Head of caudate nucleus (tissue), 42 donors: ENCODE results near the gene CDK3.
"Not testable (repeated sequence)": the region's sequence is repeated elsewhere in the genome, so short reads cannot be mapped to it uniquely, and the experiment has no call there.

Source experiments
- DNase-seq, 42 donors: peaks; one replicate each; pipeline versions ENCODE4 v3.0.0 to v3.0.0-alpha.2; 2020 to 2021; ENCODE audit warnings: mixed read lengths in 7 of 42
- intact Hi-C: fragments of 100-400 bp; cut with DNase I; formaldehyde crosslinking; loops from one replicate; pipeline ENCODE4 v1.15.0; 2022

Gene CDK3

DNA sequence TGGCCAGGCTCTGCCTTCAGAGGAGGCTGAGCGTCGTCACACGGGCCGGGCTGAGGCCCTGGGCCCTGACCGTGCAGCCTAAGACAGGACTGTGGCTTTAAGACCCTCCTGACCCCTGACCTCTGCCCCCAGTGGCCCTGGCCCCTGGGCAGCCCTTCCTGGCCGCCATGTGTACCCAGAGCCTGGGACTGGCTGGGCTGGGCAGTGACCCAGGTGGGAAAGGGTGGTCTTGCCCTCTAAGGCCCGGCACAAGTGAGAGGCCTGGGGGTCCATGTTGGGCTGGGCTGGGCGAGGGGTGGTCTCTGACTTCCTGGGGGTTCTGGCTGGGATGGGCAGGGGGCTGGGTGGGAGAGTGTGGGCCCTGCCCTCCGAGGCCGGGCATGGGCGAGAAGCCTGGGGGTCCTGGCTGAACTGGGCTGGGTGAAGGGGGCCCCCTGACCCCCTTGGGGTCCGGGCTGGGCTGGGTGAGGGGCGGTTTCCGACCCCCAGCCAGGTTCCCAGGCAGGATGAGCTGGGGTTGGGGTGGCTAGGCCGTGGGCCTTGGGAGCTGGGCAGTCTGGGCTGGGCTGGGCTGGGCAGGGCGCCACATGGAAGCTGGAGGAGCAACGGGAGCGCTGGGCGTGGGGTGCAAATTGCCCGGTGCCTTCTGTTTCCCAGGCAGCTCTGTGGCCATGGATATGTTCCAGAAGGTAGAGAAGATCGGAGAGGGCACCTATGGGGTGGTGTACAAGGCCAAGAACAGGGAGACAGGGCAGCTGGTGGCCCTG lies at the start of gene CDK3:
CDK3 (plus strand) TSS at position 101 of the 767 bp plus-strand sequence; CDS start at position 672, 571 bp downstream.
- DNase-seq: no peak
- intact Hi-C loops: no loop called here

DNA sequence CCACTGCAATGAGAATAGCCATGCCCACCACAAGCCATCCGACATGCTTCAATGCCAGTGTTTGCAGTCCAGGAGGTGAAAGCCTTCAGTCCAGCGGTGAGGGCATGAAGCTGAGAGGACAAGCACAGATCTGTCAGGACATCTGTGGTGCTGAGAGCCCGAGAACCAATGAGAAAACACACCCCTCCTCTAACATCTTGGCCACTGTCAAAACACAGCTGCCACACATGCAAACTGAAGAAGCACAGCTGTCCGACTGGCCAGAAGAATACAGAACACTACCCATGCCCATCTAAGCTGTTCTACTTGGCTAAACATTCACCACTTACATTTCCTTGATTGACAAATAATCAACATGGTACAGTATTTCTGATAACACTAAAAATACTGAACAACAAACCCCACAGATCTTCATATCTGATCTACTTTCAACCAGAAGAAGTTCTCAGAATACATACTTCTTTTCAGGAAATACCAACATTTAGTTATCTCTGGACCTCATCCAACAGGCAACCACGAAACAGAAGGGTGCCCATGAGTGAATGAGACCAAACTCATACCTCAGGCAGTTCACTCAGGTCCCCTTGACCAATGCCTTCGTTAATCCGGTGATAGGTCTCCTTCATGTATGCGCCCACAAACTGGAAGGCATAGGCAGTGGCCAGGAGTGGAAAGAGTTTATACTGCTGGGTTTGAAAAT lies 49.6 kb upstream of the CDK3 start:
- DNase-seq: peak in 6 of 42 donors; percentile 10 to 57 (median 30)
- intact Hi-C loops: no loop called here

DNA sequence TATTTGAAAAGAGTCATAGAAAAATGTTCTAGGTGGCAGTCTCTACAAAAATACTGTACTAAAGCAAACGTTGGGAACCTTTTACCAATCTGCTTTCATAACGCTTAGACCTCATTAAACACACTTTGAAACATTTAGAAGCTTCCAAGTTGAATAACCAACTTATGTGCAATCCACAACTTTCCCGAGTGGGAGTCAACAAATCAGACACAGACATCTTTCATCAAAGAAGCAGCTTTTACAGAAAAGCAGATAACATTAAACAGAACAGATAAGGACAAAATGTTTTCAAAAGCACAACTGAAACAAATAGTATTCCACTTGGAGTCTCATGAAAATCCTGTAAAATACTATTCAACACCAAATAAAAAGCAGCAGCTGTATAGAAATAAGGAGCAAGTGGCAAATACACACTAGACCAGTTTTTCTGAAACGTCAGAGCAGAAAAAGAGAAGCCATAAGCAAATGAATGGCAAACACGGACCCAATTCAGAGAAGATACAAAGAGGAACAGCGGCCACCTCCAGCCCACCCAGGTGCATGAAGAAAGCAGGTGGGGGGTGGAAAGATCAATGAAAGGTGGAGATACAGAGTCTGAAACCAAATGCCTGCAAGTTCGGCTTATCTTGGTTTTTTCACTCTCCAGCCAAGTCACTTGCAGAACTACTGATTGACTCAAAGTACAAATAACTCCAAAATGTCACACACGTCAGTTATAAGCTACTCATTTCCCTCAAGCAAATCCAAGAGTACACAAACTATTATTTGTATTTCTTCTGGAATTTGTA lies 41.4 kb upstream of the CDK3 start:
- no peak for DNase-seq
- intact Hi-C loops: no loop called here

DNA sequence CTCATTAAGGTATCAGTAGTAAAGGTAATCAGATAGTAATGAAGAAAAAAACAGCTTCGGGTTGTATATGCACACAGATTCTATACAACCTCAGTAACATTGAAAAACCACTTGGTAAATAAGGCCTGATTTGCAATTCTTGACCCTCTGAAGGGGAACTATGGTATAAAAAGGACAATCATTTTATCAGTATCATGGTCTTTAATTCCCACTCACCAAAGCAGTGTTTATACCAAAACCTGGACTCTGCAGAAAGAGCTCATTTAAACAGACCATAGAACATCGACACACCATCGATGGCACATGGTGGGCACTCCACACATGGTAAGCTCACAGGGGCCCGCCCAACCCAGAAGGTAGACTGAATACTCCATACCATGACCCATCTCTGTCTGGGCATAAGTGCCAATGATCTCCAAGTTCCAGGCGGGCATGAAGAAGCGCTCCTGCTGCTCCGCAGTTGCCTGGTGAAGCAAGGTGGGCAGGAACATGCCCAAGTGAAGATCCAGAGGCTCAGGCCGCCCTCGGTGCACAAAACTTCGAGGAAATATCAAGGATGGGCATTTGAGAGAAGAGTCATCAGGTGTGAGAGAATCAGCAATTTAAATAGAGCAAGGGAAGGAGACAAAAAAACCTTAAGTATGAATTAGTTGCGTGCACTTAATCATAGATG lies 40.7 kb upstream of the CDK3 start:
- no peak for DNase-seq
- intact Hi-C loops: no loop called here

DNA sequence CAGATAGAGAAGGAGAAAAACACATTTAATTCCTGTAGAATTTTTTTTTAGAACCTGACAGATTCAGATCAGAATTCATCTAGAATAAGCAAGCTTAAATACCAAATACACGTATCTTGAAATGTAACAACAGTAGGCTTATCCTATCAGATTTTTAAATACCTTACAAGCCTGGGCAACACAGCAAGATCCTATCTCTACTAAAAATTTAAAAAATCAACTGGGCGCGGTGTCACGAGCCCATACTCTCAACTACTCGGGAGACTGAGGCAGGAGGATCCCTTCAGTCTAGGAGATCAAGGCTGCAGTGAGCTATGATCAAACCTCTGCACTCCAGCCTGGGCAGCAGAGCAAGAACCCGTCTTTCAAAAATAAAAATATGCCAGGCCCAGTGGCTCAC lies 35.2 kb upstream of the CDK3 start:
- no peak for DNase-seq
- intact Hi-C loops: no loop called here

DNA sequence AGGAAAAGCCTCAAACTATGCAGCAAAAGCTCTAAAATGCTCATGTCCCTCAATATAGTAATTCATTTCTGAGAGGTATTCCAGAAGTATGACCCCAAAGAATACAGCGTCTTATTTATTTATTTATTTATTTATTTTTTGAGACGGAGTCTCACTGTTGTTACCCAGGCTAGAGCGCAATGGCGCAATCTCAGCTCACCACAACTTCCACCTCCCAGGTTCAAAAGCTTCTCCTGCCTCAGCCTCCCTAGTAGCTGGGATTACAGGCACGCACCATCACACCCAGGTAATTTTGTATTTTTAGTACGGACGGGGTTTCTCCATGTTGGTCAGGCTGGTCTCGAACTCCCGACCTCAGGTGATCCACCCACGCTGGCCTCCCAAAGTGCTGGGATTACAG lies 31.6 kb upstream of the CDK3 start:
- DNase-seq, intact Hi-C loops: not testable (repeated sequence)

DNA sequence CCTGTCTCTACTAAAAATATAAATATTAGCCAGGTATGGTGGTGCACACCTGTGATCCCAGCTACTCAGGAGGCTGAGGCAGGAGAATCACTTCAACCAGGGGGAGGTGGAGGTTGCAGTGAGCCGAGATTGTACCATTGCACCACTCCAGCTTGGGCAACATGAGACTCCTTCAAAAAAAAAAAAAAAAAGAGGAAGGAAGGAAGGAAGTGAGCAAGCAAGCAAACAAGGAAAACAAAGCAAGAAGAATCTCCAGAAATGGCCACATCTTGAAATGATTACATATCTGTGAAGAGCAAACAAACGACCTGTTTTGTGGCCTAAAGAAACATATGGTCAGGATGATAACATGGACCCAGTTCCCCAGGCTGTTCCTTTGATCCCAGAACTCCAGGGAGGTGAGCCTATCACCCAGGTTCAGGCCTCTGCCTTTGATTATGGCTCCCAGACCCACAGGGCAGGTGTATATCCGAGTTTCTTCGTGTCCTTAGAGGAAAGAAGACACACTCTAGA lies 30.6 kb upstream of the CDK3 start:
- DNase-seq: no peak
- intact Hi-C loops: no loop called here

DNA sequence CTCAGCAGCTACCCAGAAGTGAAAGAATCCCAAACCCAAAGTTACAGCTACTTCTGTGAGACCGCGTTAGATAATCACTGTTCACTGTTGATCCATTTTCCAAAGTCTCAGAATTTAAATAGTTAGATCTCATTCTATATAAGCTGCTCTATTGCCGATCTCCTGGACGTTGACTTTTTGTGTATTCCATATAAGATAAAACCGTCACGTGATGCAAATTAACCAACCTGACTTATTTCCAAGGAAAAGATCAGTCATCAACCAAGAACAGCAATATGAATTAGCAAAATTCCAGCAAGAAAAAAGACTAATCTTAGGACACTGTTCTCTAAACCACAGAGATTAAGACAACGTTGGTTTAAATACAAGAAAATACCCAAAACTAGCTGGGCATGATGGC lies 30.0 kb upstream of the CDK3 start:
- DNase-seq: no peak
- intact Hi-C loops: no loop called here

DNA sequence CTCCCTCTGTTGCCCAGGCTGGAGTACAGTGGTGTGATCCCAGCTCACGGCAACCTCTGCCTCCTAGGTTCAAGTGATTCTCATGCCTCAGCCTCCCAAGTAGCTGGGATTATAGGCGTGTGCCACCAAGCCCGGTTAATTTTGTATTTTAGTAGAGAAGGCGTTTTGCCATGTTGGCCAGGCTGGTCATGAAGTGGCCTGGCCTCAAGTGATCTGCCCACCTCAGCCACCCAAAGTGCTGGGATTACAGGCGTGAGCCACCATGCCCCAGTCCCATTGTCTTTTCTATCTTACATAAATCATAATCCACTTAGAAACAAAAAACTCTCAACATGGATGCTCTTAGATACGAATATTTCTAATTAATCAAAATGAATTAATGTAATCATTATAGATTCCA lies 25.5 kb upstream of the CDK3 start:
- not testable (repeated sequence) for DNase-seq
- intact Hi-C loops: loop anchor here (5.0 kb wide), 1 partner anchor 33 kb away; the partner anchor contains the start of gene FBF1

DNA sequence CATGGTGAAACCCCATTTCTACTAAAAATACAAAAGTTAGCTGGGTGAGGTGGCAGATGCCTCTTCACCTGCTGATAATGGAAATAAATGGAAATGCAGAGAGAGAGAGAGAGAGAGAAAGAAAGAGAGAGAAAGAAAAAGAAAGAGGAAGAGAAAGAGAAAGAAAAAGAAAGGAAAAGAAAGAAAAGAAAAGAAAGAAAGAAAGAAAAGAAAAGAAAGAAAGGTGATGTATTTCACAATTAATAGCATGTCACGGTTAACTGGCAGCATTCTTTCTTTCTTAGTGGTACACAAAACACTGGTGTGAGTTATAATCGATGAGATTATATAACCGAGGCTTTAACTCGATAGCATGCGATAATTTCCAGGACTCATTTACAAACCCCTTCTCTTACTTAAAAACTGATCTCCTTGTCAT lies 24.9 kb upstream of the CDK3 start:
- DNase-seq: no peak
- intact Hi-C loops: loop anchor here (5.0 kb wide), 1 partner anchor 33 kb away; the partner anchor contains the start of gene FBF1

DNA sequence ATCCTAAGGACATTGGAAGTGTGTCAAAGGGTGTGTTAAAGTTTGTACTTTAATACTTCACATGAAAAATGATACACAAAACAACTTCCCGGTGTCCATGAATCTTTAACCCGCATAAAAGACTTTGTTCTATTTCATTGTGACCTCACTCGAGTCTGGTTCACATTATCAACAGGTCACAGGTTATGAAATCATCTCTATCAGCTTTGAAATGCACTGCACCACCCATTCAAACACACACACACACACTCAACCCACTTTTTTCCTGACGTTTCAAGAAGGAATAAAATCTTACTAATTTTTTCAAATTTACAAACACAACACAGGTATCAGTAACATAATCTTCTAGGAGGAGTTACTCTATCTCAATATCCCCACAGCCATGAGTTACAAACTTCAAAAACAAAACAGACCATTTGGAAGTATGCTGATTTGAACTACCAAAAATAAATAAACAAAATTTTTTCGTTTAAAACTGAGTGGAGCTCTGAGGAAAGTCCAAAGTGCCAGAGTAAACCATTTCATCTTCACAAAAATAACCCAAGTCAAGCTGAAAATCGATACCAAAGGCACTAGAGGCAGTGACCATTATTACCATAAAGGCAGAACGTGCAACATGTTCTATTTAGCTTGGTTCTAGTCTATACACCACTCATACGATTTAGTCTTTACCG lies 24.3 kb upstream of the CDK3 start:
- DNase-seq: no peak
- intact Hi-C loops: loop anchor here (5.0 kb wide), 1 partner anchor 34 kb away; the partner anchor contains the start of gene FBF1

DNA sequence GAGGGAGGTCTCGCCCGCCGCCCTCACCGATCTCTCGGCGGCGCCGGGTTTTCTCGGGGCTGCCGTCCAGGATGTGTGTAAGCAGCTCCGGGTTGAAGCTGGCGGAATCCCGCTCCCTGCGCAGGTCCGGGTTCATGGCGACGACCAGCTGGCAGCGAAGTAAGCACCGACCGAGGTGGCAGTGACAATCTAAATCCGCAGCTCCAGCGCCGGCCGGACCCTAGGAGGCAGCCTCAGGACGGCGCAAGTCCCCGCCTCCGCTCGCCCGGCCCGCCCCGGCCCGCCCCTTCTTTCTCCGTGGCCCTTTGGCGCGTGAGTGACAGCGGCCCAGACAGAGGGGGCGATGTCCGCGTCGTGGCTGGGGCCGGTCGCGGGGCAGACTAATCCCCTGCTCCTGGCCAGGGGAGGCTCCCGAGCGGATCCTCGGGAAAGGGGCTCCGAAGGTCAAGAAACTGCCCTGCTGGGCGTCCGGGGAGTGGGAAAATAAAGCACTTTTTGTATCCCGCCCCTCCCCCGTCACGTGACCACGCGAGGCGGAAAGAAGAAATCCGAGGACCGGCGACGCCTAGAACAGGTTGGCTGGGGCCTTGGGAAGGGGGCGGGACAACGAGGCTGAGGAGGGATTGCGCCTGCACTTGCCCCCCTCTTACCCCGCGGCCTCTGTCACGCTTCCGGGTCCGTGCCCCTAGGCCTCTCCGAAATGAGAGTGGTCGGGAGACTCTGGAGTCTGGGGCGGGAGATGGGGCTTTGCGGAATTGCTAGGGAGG lies 21.5 kb upstream of the CDK3 start, which contains the start of the genes ACOX1 and TEN1:
ACOX1 (minus strand) TSS at position 229 of the 767 bp plus-strand sequence; CDS start at position 136, 93 bp downstream.
TEN1 (plus strand) TSS at position 303 of the 767 bp plus-strand sequence. CDS start 6,953 bp downstream, outside the sequence.
- DNase-seq: peak; percentile 95 to 100 (median 98)
- intact Hi-C loops: loop anchor here (5.0 kb wide), 1 partner anchor 37 kb away; the partner anchor contains the start of gene FBF1

DNA sequence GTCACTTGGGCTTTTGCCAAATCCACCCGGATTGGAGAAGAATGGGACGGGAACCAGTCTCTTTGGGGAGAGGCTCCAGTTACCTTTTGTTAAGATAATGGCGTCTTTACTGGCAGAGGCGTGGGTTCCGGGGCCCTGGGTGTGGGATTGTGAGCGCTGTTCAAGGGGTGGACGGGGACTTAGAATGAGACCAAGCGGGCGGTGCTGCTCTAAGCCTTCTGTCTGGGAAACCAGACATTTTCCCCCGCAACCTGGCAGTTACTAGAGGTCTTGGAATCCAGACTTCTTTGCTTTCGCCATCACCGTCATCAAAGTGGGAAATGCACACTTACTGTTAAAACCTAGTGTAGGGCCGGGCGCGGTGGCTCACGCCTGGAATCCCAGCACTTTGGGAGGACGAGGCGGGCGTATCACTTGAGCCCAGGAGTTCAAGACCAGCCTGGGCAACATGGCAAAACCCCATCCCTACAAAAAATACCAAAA lies 20.9 kb upstream of the CDK3 start:
- no peak for DNase-seq
- intact Hi-C loops: loop anchor here (5.0 kb wide), 1 partner anchor 37 kb away; the partner anchor contains the start of gene FBF1

DNA sequence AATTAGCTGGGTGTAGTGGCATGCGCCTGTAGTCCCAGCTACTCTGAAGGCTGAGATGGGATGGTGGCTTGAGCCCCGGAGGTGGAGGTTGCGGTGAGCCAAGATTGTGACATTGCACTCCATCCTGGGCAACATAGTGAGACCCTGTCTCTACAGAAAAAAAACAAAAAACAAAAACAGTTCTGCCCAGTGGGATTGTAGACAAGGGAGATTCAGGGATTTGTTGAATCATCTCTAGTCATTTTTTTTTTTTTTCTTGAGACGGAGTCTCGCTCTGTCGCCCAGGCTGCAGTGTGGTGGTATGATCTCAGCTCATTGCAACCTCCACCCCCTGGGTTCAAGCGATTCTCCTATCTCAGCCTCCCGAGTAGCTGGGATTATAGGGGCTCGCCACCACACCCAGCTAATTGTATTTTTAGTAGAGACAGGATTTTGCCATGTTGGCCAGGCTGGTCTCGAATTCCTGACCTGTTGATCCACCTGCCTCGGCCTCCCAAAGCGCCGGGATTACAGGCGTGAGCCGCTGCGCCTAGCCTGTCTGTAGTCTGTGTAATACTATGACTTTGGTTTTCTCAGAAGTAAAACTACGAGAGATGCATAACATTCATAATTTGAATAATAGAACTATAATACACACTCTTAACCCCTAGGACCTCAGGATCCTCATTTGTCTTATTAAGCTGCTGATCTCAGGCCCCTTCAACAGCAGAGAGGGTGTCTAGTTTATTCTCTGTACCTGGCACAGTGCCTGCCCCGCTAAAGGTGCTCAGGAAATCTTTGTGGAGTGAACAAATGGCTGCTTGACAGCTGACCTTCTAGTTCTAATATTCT lies 20.3 kb upstream of the CDK3 start:
- intact Hi-C loops: no loop called here
- DNase-seq: peak in 1 of 42 donors; percentile 31

DNA sequence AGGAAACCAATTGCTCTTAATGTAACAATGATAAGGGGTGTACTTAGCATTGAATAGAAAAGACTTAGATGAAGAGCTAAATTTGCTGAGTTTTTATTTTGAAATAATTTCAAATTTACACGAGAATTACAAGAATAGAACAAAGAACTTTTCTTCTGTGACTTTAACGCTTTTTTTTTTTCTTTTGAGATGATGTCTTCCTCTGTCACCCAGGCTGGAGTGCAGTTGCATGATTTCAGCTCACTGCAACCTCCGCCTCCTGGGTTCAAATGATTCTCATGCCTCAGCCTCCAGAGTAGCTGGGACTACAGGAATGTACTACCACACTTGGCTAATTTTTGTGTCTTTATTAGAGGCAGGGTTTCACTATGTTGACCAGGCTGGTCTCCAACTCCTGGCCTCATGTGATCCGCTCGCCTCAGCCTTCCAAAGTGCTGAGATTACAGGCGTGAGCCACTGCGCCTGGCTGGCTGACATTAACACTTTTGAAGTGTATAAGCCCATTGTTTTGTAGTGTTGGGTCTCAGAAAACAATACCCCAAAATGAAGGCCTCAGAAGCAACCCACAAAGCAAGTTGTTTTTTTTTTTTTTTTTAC lies 19.5 kb upstream of the CDK3 start:
- intact Hi-C loops: no loop called here
- DNase-seq: no peak
